HG03457 (cell line): ENCODE results near the gene WNT6.

Experiments used
- ATAC-seq: cut with Tn5 transposase; IDR thresholded peaks from one replicate; pipeline ENCODE4 v1.9.1; 2021; ENCODE audit warnings: moderate number of reproducible peaks; ENCODE audit not compliant: unreplicated experiment

WNT6 gene

DNA sequence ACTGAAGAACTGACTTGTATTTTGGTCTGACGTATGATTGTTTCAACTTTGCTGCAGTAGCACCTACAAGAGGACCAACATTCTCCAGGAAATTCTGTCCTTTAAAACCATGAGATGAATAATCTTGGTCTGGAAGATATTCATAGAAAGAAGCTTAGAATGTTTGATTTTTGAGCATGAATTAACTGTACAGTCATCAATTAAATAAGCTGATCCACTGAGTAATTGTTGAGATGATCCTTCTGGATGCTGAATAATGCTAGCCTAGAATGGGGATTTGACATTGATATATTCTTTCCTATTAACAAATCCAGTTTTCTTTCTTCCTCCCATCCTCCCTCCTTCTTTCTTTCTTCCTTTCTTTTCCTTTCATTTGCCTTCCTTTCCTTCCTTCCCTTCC lies 60.9 kb downstream of the WNT6 start:
- no peak for ATAC-seq
